ENCODE results near the gene PPARA. TPM values are rescaled to one million over a fixed set of nuclear protein-coding genes. Genes with fewer than 3 reads are reported as not detected.

Gene PPARA
- total and polyA plus RNA-seq, 2 experiments from 2014 or later = 4.7 to 12.6 TPM

DNA sequence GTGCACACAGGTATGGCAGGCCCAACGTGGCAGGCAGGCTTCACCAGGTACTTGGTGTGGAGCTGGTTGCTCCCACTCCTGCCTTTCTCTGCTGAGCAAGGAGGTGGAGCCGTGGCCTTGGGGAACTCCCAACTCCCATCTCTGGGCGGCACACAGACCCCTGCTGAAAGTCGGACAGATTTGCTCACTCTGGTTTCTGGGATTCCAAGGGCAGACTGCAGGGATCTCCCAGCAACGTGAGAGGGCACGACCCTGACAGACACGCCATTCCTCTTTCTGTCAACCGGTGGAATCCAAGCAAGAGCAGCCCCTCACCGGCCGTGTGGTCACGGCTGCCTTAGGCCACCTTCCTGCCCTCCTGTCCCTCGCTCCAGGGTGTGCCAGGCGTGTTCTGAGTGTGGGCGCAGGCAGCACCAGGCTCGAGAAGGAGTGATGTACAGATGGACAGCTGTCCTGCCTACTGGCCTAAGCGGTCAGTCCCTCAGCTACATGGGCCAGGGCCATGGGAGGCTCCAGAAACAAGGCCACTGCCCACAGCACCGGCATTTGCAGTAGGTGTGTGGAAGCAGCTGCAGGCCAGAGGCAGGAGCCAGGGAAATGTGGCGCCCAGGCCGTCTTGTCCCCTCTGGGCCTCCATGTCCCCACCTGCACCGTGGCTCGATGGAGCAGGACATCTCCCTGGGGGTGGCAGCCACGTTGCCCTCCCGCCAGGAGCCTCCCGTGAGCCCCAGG, 13.7 kb upstream of the PPARA start:
- DNase-seq (ENCODE audit: low spot score) = no peak
- no peak overlapping the region for H2AFZ ChIP-seq
- H3K36me3 Mint-ChIP-seq (ENCODE audit: low read depth) = no peaks in the 10 kb centered on the region

DNA sequence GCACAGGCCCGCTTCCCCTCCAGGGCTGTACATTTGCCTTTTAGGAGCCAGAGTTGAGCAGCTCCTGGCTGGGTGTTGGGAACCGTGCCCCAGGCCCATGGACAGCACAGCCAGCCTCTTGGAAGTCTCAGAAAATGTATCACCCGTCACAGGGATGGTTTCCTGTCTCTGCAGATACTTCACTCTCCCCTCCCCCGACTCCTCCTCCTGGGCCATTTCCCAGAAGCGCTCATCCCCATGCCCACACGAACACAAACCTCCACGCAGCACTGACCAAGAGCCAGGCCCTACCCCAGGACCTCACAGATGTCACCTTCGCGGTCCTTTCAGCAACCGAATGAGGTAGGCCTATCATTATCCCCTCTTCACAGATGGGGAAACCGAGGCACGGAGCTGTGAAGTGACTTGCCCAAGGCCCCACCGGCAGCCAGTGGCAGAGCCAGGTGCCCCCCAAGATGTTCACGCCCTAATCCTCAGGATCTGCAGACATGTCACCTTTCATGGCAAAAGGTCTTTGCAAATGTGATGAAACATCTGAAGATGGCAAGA, 13.0 kb upstream of the PPARA start:
- no peak overlapping the region for H3K27ac ChIP-seq (ENCODE audit: low read depth)
- Mint-ChIP-seq H3K4me1 (no peaks in the 10 kb centered on the region), H3K27me3 (ENCODE audit: insufficient read depth, low read depth, poor library complexity) (peaks cover 3% of the 10 kb centered on the region), H3K27ac (no peak overlapping the region), H3K9me3 (no peaks in the 10 kb centered on the region; the same call in 2 of the 3 replicates), H3K36me3 (ENCODE audit: low read depth) (no peaks in the 10 kb centered on the region), H3K4me3 (no peak overlapping the region)
- no peaks in the 10 kb centered on the region for H3K9me2 ChIP-seq (ENCODE audit: insufficient read depth)
- no peak overlapping the region for H2AFZ ChIP-seq
- H3K27me3 ChIP-seq (ENCODE audit: insufficient read depth) = no peaks in the 10 kb centered on the region
- H3F3A ChIP-seq (replicated peaks; ENCODE audit: low read depth) = no peaks in the 10 kb centered on the region
- no peaks in the 10 kb centered on the region for H4K20me1 ChIP-seq (replicated peaks; ENCODE audit: insufficient read depth)
- H3K36me3 ChIP-seq (ENCODE audit: insufficient read depth) = no peaks in the 10 kb centered on the region
- no peaks in the 10 kb centered on the region for H3K4me1 ChIP-seq (ENCODE audit: insufficient read depth)
- H3K4me3 ChIP-seq = no peak overlapping the region
- DNase-seq (ENCODE audit: low spot score) = no peak
- H3K4me2 ChIP-seq = no peak overlapping the region
- no peak for ATAC-seq
- H3K79me2 ChIP-seq (replicated peaks; ENCODE audit: insufficient read depth) = no peaks in the 10 kb centered on the region
- TF ChIP-seq, protein P1, sequence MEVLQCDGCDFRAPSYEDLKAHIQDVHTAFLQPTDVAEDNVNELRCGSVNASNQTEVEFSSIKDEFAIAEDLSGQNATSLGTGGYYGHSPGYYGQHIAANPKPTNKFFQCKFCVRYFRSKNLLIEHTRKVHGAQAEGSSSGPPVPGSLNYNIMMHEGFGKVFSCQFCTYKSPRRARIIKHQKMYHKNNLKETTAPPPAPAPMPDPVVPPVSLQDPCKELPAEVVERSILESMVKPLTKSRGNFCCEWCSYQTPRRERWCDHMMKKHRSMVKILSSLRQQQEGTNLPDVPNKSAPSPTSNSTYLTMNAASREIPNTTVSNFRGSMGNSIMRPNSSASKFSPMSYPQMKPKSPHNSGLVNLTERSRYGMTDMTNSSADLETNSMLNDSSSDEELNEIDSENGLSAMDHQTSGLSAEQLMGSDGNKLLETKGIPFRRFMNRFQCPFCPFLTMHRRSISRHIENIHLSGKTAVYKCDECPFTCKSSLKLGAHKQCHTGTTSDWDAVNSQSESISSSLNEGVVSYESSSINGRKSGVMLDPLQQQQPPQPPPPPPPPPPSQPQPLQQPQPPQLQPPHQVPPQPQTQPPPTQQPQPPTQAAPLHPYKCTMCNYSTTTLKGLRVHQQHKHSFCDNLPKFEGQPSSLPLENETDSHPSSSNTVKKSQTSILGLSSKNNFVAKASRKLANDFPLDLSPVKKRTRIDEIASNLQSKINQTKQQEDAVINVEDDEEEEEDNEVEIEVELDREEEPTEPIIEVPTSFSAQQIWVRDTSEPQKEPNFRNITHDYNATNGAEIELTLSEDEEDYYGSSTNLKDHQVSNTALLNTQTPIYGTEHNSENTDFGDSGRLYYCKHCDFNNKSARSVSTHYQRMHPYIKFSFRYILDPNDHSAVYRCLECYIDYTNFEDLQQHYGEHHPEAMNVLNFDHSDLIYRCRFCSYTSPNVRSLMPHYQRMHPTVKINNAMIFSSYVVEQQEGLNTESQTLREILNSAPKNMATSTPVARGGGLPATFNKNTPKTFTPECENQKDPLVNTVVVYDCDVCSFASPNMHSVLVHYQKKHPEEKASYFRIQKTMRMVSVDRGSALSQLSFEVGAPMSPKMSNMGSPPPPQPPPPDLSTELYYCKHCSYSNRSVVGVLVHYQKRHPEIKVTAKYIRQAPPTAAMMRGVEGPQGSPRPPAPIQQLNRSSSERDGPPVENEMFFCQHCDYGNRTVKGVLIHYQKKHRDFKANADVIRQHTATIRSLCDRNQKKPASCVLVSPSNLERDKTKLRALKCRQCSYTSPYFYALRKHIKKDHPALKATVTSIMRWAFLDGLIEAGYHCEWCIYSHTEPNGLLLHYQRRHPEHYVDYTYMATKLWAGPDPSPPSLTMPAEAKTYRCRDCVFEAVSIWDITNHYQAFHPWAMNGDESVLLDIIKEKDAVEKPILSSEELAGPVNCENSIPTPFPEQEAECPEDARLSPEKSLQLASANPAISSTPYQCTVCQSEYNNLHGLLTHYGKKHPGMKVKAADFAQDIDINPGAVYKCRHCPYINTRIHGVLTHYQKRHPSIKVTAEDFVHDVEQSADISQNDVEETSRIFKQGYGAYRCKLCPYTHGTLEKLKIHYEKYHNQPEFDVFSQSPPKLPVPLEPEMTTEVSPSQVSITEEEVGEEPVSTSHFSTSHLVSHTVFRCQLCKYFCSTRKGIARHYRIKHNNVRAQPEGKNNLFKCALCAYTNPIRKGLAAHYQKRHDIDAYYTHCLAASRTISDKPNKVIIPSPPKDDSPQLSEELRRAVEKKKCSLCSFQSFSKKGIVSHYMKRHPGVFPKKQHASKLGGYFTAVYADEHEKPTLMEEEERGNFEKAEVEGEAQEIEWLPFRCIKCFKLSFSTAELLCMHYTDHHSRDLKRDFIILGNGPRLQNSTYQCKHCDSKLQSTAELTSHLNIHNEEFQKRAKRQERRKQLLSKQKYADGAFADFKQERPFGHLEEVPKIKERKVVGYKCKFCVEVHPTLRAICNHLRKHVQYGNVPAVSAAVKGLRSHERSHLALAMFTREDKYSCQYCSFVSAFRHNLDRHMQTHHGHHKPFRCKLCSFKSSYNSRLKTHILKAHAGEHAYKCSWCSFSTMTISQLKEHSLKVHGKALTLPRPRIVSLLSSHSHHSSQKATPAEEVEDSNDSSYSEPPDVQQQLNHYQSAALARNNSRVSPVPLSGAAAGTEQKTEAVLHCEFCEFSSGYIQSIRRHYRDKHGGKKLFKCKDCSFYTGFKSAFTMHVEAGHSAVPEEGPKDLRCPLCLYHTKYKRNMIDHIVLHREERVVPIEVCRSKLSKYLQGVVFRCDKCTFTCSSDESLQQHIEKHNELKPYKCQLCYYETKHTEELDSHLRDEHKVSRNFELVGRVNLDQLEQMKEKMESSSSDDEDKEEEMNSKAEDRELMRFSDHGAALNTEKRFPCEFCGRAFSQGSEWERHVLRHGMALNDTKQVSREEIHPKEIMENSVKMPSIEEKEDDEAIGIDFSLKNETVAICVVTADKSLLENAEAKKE (CRISPR knock-in tag; IDR thresholded peaks at IDR 0.05) = no peak
- no peak for TF ChIP-seq NANOG (IDR thresholded peaks at IDR 0.05; ENCODE audit: borderline replicate concordance)
- TF ChIP-seq EZH2phosphoT487 (IDR thresholded peaks at IDR 0.05; ENCODE audit: unreplicated experiment) = no peak
- no peak for TF ChIP-seq EZH2 (IDR thresholded peaks at IDR 0.05; ENCODE audit: low read depth, unreplicated experiment)
- TF ChIP-seq ZNF331 (CRISPR knock-in tag; IDR thresholded peaks at IDR 0.05; ENCODE audit: low read depth) = no peak

More for the DNA sequence above, 13.7 kb upstream of the PPARA start:
- Histone ChIP-seq H4K20me1 (replicated peaks; ENCODE audit: insufficient read depth) (no peaks in the 10 kb centered on the region), H3K4me2 (no peak overlapping the region), H3K9me2 (ENCODE audit: insufficient read depth) (no peaks in the 10 kb centered on the region), H3K27ac (ENCODE audit: low read depth) (no peak overlapping the region), H3K79me2 (replicated peaks; ENCODE audit: insufficient read depth) (no peaks in the 10 kb centered on the region), H3K36me3 (ENCODE audit: insufficient read depth) (no peaks in the 10 kb centered on the region), H3K4me1 (ENCODE audit: insufficient read depth) (no peaks in the 10 kb centered on the region), H3K4me3 (no peak overlapping the region), H3K27me3 (ENCODE audit: insufficient read depth) (no peaks in the 10 kb centered on the region), H3F3A (replicated peaks; ENCODE audit: low read depth) (no peaks in the 10 kb centered on the region)
- Mint-ChIP-seq H3K9me3 (no peaks in the 10 kb centered on the region; the same call in 2 of the 3 replicates), H3K27me3 (ENCODE audit: insufficient read depth, low read depth, poor library complexity) (peaks cover 4% of the 10 kb centered on the region), H3K27ac (no peak overlapping the region), H3K4me1 (no peaks in the 10 kb centered on the region), H3K4me3 (no peak overlapping the region)
- TF ChIP-seq EZH2phosphoT487 (IDR thresholded peaks at IDR 0.05; ENCODE audit: unreplicated experiment) (no peak), CREB1 (CRISPR knock-in tag; IDR thresholded peaks at IDR 0.05; ENCODE audit: low read depth) (no peak), NANOG (IDR thresholded peaks at IDR 0.05; ENCODE audit: borderline replicate concordance) (no peak), POLR2AphosphoS5 (IDR thresholded peaks at IDR 0.05; ENCODE audit: low read depth) (no peak), EZH2 (IDR thresholded peaks at IDR 0.05; ENCODE audit: low read depth, unreplicated experiment) (no peak), JUNB (IDR thresholded peaks at IDR 0.05; ENCODE audit: unreplicated experiment) (no peak), ZNF331 (CRISPR knock-in tag; IDR thresholded peaks at IDR 0.05; ENCODE audit: low read depth) (no peak), STAT1 (IDR thresholded peaks at IDR 0.05; ENCODE audit: unreplicated experiment) (no peak)
- TF ChIP-seq, protein P2, sequence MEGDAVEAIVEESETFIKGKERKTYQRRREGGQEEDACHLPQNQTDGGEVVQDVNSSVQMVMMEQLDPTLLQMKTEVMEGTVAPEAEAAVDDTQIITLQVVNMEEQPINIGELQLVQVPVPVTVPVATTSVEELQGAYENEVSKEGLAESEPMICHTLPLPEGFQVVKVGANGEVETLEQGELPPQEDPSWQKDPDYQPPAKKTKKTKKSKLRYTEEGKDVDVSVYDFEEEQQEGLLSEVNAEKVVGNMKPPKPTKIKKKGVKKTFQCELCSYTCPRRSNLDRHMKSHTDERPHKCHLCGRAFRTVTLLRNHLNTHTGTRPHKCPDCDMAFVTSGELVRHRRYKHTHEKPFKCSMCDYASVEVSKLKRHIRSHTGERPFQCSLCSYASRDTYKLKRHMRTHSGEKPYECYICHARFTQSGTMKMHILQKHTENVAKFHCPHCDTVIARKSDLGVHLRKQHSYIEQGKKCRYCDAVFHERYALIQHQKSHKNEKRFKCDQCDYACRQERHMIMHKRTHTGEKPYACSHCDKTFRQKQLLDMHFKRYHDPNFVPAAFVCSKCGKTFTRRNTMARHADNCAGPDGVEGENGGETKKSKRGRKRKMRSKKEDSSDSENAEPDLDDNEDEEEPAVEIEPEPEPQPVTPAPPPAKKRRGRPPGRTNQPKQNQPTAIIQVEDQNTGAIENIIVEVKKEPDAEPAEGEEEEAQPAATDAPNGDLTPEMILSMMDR (conservative IDR thresholded peaks at IDR 0.05; ENCODE audit: low read depth in 2 of 2) = no peak
- TF ChIP-seq, protein P3, sequence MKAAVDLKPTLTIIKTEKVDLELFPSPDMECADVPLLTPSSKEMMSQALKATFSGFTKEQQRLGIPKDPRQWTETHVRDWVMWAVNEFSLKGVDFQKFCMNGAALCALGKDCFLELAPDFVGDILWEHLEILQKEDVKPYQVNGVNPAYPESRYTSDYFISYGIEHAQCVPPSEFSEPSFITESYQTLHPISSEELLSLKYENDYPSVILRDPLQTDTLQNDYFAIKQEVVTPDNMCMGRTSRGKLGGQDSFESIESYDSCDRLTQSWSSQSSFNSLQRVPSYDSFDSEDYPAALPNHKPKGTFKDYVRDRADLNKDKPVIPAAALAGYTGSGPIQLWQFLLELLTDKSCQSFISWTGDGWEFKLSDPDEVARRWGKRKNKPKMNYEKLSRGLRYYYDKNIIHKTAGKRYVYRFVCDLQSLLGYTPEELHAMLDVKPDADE (IDR thresholded peaks at IDR 0.05) = no peak
- ATAC-seq = no peak

Measured in GM23338 (cell line).